Motor neuron (in vitro differentiated cells): ENCODE measurements around the gene MXI1. TPM values are rescaled to one million over a fixed set of nuclear protein-coding genes. Genes with fewer than 3 reads are reported as not detected.

Source experiments
- ATAC-seq, 8 experiments: fragments of 200-7000 bp; cut with Tn5 transposase; replicated peaks in 6 of 8; 2 replicates each; pipeline ENCODE4 v1.8.0; 2021; ENCODE audit warnings: mild to moderate bottlenecking in 8 of 8, moderate library complexity in 8 of 8
- H3K27ac ChIP-seq, 2 donors: fragments of 250-450 bp; sonication (Bioruptor Pico); 2 replicates each; pipeline ENCODE4 v1.9.0; 2021; ENCODE audit warnings: antibody characterized with exemption in 2 of 2, mild to moderate bottlenecking in 2 of 2, moderate library complexity in 1 of 2
- H3K4me1 ChIP-seq, 2 donors: fragments of 250-450 bp; sonication (Bioruptor Pico); replicated peaks in 1 of 2; 2 replicates each; pipeline ENCODE4 v1.6.1; 2021; ENCODE audit warnings: antibody characterized with exemption in 2 of 2, mild to moderate bottlenecking in 2 of 2, moderate library complexity in 1 of 2
- H3K4me3 ChIP-seq, 5 donors: fragments of 250-450 bp; sonication (Bioruptor Pico); 2 replicates each; pipeline ENCODE4 v1.9.0; 2021; ENCODE audit warnings: antibody characterized with exemption in 5 of 5, mild to moderate bottlenecking in 5 of 5, moderate library complexity in 4 of 5
- WGBS, 10 experiments: fragments of 450-650 bp; shearing (Covaris generic); methylation state at CpG; one replicate each; pipeline ENCODE4 v1.0.0; 2022; 5-methylcytosine and 5-hydroxymethylcytosine counted together
- in situ Hi-C, 9 experiments: fragments of 400-800 bp; cut with MboI; loops; one replicate each; pipeline ENCODE4 v1.15.0; 2021; ENCODE audit warnings: low sequenced_read_pairs in 9 of 9, low pct_unique_long_range_greater_than_20kb in 2 of 9; ENCODE audit not compliant: unreplicated experiment in 9 of 9
- total RNA-seq, 8 experiments: library from RNA; unstranded; fragments of 300-600 nt; gene quantifications; 2 replicates each; pipeline versions ENCODE4 v1.2.3 to v1.2.4, GENCODE V29; 2022

Gene MXI1
- total RNA-seq, 8 experiments from 2014 or later, result 15.5 to 58.2 (median 34.2) TPM

- peaks cover 5 to 14% of the 10 kb centered on the region in 2 donors for H3K4me1 ChIP-seq
- 20 to 94% (median 69%) methylated on average over 1 to 2 of the region's 2 CpGs; no CpG with 5 or more reads in 2 of the 10 experiments for WGBS, 10 experiments
- H3K27ac ChIP-seq, result no peak overlapping the region
- in situ Hi-C loops, result loop anchor here in 6 of 9 experiments (10.0 to 25.0 kb wide), 3 partner anchors 138 to 388 kb away; no protein-coding TSS in a partner anchor
- no peak overlapping the region for H3K4me3 ChIP-seq
- no peak for ATAC-seq
Measured at GRCh38 chr10:110275128-110275729, 67.8 kb downstream of the MXI1 start.

GRCh38 chr10:110276603-110277002, 69.2 kb downstream of the MXI1 start:
- 89 to 100% (median 98%) methylated on average over 1 to 5 of the region's 5 CpGs for WGBS, 10 experiments
- Histone ChIP-seq H3K27ac (no peak overlapping the region), H3K4me3 (no peak overlapping the region), H3K4me1 (peaks cover 5 to 14% of the 10 kb centered on the region in 2 donors)
- ATAC-seq, result no peak
- in situ Hi-C loops, result loop anchor here in 6 of 9 experiments (10.0 to 25.0 kb wide), 3 partner anchors 139 to 389 kb away; no protein-coding TSS in a partner anchor

- 62 to 100% (median 75%) methylated on average over 1 to 2 of the region's 2 CpGs for WGBS, 10 experiments
- in situ Hi-C loops, result loop anchor here in 6 of 9 experiments (10.0 to 25.0 kb wide), 3 partner anchors 140 to 390 kb away; no protein-coding TSS in a partner anchor
- Histone ChIP-seq H3K27ac (no peak overlapping the region), H3K4me3 (no peak overlapping the region), H3K4me1 (peaks cover 5 to 14% of the 10 kb centered on the region in 2 donors)
- peak in 4 of 8 experiments; percentile 27 to 67 (median 48) for ATAC-seq
Measured at GRCh38 chr10:110277591-110277990, 70.2 kb downstream of the MXI1 start.

- ATAC-seq, result no peak
- H3K4me3 ChIP-seq, result no peak overlapping the region
- H3K27ac ChIP-seq, result no peak overlapping the region
- in situ Hi-C loops, result loop anchor here in 6 of 9 experiments (10.0 to 25.0 kb wide), 3 partner anchors 141 to 391 kb away; no protein-coding TSS in a partner anchor
- peaks cover 5 to 14% of the 10 kb centered on the region in 2 donors for H3K4me1 ChIP-seq
- 67 to 92% (median 81%) methylated on average over 1 to 7 of the region's 7 CpGs; no CpG with 5 or more reads in 2 of the 10 experiments for WGBS, 10 experiments
Measured at GRCh38 chr10:110278562-110279406, 71.4 kb downstream of the MXI1 start.

- WGBS, 10 experiments, result 19 to 68% (median 46%) methylated on average over 4 to 6 of the region's 6 CpGs
- H3K4me1 ChIP-seq, result peaks cover 5 to 14% of the 10 kb centered on the region in 2 donors
- in situ Hi-C loops, result loop anchor here in 6 of 9 experiments (10.0 to 25.0 kb wide), 3 partner anchors 142 to 392 kb away; no protein-coding TSS in a partner anchor
- no peak overlapping the region for H3K4me3 ChIP-seq
- no peak overlapping the region for H3K27ac ChIP-seq
- peak in 5 of 8 experiments; percentile 47 to 80 (median 74) for ATAC-seq
Measured at GRCh38 chr10:110279407-110279986, 72.1 kb downstream of the MXI1 start.

- Histone ChIP-seq H3K4me3 (no peak overlapping the region), H3K27ac (no peak overlapping the region), H3K4me1 (no peaks in the 10 kb centered on the region)
- in situ Hi-C loops, result loop anchor here in 8 of 9 experiments (10.0 to 25.0 kb wide), 3 partner anchors 147 to 397 kb away; no protein-coding TSS in a partner anchor
- no peak for ATAC-seq
- WGBS, 10 experiments, result 94 to 100% (median 96%) methylated on average over 3 of the region's 3 CpGs; no CpG with 5 or more reads in 3 of the 10 experiments
Measured at GRCh38 chr10:110284262-110284661, 76.9 kb downstream of the MXI1 start.

- in situ Hi-C loops, result loop anchor here in 8 of 9 experiments (10.0 to 25.0 kb wide), 3 partner anchors 148 to 398 kb away; no protein-coding TSS in a partner anchor
- Histone ChIP-seq H3K27ac (no peak overlapping the region), H3K4me3 (no peak overlapping the region), H3K4me1 (no peaks in the 10 kb centered on the region)
- 70 to 100% (median 98%) methylated on average over 1 to 2 of the region's 2 CpGs; no CpG with 5 or more reads in 2 of the 10 experiments for WGBS, 10 experiments
- peak in 3 of 8 experiments; percentile 9 to 40 (median 24) for ATAC-seq
Measured at GRCh38 chr10:110285501-110285900, 78.1 kb downstream of the MXI1 start.

- Histone ChIP-seq H3K4me1 (no peaks in the 10 kb centered on the region), H3K27ac (no peak overlapping the region), H3K4me3 (no peak overlapping the region)
- WGBS, 10 experiments, result 33 to 100% (median 98%) methylated on average over 1 to 2 of the region's 2 CpGs; no CpG with 5 or more reads in 2 of the 10 experiments
- in situ Hi-C loops, result loop anchor here in 8 of 9 experiments (10.0 to 25.0 kb wide), 3 partner anchors 150 to 400 kb away; no protein-coding TSS in a partner anchor
- ATAC-seq, result peak in 1 of 8 experiments; percentile 25
Measured at GRCh38 chr10:110286841-110287240, 79.4 kb downstream of the MXI1 start.

- Histone ChIP-seq H3K27ac (no peak overlapping the region), H3K4me3 (no peak overlapping the region), H3K4me1 (peaks cover 0 to 10% of the 10 kb centered on the region in 2 donors)
- in situ Hi-C loops, result loop anchor here in 5 of 9 experiments (25.0 kb wide), 2 partner anchors 160 to 410 kb away; no protein-coding TSS in a partner anchor
- 60 to 100% (median 100%) methylated on average over 1 of the region's 1 CpG; no CpG with 5 or more reads in 5 of the 10 experiments for WGBS, 10 experiments
- no peak for ATAC-seq
Measured at GRCh38 chr10:110296966-110297365, 89.6 kb downstream of the MXI1 start.

- in situ Hi-C loops, result loop anchor here in 5 of 9 experiments (25.0 kb wide), 3 partner anchors 237 to 587 kb away; partner anchors contain the start of gene SMC3 (in 2 of the 5)
Measured at GRCh38 chr10:110300486-110300986, 93.1 kb downstream of the MXI1 start.

GRCh38 chr10:110303681-110304080, 96.3 kb downstream of the MXI1 start:
- 0 to 17% (median 0%) methylated on average over 1 to 4 of the region's 4 CpGs for WGBS, 10 experiments
- no peak overlapping the region for H3K27ac ChIP-seq
- H3K4me3 ChIP-seq, result peak overlapping the region; percentile 59 to 91 (median 67)
- no peak for ATAC-seq
- H3K4me1 ChIP-seq, result peaks cover 6 to 24% of the 10 kb centered on the region in 2 donors
- in situ Hi-C loops, result loop anchor here in 5 of 9 experiments (25.0 kb wide), 3 partner anchors 234 to 584 kb away; partner anchors contain the start of gene SMC3 (in 2 of the 5)

More at GRCh38 chr10:110300486-110300986, 93.1 kb downstream of the MXI1 start:
- Histone ChIP-seq H3K4me1 (peaks cover 0 to 21% of the 10 kb centered on the region in 2 donors), H3K27ac (no peak overlapping the region), H3K4me3 (no peak overlapping the region)
- ATAC-seq, result no peak
- 0 to 100% (median 56%) methylated on average over 1 to 5 of the region's 5 CpGs; no CpG with 5 or more reads in 1 of the 10 experiments for WGBS, 10 experiments

- 0 to 5% (median 0%) methylated on average over 2 to 8 of the region's 42 CpGs; no CpG with 5 or more reads in 5 of the 10 experiments for WGBS, 10 experiments
- in situ Hi-C loops, result loop anchor here in 5 of 9 experiments (25.0 kb wide), 3 partner anchors 233 to 583 kb away; partner anchors contain the start of gene SMC3 (in 2 of the 5)
- ATAC-seq, result peak; percentile 46 to 65 (median 60)
Measured at GRCh38 chr10:110304394-110304779, 97.0 kb downstream of the MXI1 start.

More at GRCh38 chr10:110304394-110304779, 97.0 kb downstream of the MXI1 start:
- peak overlapping the region; percentile 88 to 93 for H3K27ac ChIP-seq
- H3K4me3 ChIP-seq, result peak overlapping the region; percentile 59 to 91 (median 67)
- peaks cover 6 to 24% of the 10 kb centered on the region in 2 donors for H3K4me1 ChIP-seq
